GM19023 (cell line): ENCODE measurements around the gene DCAF7.

Experiments used
- ATAC-seq: cut with Tn5 transposase; IDR thresholded peaks from one replicate; pipeline ENCODE4 v1.9.1; 2021; ENCODE audit warnings: mild to moderate bottlenecking, moderate library complexity; ENCODE audit not compliant: unreplicated experiment

Gene DCAF7

DNA sequence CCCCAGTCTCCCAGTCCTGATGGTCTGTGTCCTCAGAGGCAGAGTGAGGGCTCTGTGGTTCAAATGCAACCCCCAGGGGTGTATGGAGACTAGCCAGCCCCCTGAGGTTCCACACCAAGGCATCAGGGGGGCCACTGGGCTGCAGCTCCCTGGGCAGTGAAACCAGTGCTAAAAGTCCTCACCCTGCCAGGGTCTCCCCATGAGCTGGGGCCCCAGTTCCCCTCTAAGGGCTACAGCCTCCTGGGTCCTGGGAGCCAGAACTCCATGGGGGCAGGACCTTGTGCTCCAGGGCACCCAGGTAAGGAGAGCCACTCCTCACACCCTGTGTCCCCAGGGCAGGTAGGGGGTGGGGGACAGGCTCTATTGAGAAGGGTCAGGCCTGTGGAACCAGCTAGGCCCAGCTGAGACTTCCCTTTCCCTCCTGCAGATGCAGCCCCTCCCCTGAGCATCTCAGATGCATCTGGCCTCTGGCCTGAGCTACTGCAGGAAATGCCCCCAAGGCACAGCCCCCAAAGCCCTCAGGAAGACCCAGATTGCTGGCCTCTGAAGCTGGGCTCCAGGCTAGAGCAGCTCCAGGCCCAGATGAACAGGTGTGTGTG lies 6.4 kb upstream of the DCAF7 start:
- no peak for ATAC-seq

DNA sequence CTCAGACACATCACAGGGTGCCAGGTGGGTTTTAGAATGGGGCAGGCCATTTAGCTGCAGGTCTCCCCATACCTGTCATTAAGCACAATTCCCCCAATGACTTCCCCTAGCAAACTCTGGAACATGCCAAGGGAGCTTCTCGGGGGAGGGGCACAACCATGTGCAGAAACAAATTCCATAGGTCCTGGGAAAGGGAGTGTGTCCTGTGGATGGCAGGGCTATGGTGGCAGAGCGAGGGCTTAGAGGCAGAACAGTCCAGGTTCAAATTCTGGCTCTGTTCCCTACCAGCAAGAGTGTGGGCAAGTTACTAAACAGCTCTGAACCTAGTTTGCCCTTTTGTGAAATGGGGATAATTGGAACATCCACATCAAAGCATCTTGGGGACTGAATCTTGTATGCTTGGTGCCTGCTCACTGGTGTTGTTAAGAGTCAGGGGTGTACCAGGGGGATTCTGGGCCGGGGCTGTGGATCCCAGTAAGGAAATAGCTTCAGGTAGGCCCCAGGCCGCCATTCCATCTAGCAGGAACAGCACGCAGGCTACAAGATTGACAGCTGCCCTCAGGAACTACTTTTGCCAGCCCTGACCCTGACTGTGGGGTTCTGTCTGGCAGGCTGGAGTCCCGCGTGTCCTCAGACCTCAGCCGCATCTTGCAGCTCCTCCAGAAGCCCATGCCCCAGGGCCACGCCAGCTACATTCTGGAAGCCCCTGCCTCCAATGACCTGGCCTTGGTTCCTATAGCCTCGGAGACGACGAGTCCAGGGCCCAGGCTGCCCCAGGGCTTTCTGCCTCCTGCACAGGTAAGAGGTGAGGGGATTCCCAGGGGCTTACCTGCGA lies 5.6 kb upstream of the DCAF7 start:
- no peak for ATAC-seq

DNA sequence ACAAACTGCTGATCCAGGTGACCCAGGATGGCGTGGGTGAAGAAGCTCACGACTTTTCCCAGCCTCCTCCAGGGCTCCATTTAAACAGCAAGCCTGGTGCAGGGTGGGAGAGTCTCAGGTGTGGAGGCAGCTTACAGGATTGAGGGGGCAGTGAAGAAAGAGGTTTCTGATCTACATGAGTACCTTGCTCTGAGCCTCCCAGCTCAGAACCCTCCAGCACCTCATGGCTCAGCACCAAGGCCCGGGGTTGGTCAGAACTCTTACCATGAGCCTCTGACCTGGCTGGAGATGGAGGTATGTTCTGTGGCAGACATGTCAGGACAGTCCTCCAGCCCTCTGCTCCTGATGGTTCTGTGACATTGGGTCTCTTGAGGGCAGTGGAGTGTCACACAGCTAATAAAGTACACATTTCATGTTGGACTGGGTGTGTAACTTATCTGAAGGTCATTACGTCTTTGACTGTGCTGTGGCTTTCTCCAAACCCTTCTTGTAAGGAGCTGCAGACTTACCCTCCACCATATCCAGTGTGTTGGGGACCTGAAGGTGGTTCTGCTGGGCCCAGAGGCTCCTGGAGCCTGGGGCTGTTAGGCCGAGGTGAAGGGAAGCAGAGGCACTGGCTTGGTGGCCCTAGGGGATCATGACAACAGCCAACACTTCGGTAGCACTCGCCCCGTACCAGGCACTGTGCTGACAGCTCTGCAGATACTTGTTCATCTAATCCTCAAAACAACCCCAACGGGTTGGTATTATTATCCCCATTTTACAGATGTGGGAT lies 3.8 kb upstream of the DCAF7 start:
- no peak for ATAC-seq

DNA sequence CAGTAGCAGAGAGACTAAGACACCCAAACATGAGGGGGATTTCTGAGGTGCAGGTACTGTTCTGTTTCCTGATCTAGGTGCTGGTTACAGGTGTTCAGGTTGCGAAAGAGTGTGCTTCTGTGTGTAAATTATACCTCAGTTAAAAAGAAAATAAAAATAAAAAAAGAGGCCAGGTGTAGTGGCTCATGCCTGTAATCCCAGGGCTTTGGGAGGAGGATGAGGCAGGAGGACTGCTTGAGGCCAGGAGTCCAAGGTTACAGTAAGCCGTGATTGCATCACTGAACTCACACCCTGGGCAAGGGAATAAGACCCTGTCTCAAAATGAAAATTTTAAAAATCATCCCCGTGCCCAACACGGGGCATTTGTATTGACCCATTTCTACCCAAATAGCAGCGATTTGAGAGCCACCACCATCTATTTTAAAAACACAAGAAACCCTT lies 3.2 kb upstream of the DCAF7 start:
- no peak for ATAC-seq

DNA sequence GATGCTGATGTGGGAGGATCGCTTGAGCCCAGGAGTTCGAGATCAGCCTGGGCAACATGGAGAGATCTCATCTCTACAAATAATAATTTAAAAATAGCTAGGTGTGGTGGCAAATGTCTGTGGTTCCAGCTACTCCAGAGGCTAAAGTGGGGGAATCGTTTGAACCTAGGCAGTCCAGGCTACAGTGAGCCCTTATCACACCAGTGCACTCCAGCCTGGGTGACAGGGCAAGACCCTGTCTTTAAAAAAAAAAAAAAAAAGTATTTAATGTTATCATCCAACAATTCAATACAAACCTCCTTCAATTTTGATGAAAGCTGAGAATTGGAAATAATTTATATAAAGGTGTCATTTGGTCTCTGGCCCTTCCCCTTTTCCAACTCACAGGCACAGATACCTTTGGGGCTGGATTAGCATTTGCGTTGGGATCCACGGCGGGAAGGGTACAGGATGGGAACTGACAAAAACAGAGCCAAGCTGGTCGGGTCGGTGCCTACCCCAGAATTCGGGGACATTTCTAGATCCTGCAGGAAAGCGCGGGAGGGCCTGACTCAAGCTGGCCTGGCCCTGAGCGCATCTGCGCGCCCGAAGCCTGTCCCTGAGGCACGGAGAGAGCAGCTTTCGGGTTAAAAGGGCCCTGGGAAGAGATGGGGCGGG lies 860 bp upstream of the DCAF7 start:
- ATAC-seq = peak; percentile 16

DNA sequence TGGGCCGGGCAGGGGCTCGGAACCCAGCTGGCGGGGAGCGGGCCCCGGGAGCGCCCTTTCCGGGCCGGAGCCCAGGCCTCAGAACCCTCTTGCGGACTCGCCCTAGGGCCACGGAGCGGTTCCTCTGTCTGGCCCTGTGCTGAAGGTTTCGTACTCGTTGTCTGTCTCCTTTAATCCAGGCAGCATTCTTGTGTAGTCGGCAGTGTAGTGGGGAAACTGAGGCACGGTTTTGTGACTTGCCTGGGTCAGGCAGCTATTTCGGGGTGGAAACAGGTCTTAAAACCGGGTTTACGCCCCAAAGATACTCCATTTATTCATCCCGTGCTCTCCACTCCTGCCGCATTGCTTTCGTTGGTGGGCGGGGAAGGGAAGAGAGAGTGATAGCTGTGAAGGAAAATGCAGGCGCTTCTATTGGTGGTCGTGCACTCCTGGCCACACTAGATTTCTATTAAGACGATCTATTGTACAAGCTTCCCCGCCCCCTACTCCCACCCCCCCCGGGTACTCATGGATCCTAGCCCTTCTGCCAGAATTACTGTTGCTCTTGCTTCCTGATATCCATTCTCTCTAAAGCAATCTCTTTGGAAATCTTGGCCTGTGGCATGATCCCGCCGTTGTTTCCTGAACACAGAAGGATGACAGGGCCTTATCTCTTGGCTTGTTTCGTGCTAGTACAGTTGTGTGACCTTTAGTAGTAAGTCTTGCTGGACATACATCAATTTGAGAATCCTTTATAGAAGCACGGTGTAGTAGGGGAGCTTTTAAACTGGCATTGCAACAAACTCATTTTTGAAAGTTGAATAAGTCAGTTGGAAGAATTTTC lies 751 bp downstream of the DCAF7 start:
- ATAC-seq = peak; percentile 1

DNA sequence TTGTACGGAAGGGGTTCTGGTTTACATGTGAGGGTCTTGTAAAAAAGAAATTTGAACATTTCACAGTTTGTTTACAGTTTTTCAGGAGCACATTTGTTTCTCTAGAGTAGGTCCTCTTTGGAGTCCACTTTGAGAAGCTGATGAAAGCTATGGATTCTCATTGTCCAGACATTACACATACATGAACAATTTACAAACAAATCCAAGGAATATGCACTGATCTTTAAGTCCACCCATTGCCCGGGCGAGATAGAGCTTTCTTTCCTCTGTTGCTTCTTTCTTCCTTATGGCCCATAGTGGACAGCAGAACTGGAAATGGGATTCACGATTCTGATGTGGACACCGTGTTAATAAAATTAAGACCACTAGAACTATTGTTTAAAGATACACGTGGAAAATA lies 1.9 kb downstream of the DCAF7 start:
- no peak for ATAC-seq

DNA sequence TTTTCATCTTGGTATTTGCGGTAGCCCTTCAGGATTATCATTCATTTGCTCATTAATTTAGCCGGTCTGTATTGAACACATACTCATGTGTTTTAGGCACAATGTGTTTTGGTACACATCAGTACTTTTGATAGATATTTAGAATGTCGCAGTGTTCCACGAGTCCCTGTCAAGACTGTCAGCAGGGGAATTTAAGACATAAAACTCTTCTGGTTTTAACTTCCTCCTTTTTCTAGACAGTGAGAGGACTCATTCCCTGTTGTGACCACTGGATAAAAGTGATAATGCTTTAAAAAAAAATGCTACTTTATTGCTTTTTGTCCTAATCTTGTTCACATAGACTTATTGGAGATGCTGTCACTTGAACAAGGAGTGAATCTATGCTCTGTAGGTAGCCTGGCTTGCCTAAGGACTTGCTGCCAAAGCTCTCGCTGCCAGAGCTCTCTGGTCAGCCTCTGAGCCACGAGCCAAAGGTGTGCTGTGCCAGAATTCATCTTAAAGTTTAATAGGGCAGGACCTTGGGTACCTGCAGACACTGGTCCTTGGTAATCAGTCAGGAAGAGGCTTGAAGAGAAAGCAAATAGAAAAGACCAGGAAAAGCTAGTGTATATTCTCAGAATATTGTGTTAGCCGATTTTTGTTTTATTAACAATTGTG lies 5.4 kb downstream of the DCAF7 start:
- ATAC-seq = no peak

DNA sequence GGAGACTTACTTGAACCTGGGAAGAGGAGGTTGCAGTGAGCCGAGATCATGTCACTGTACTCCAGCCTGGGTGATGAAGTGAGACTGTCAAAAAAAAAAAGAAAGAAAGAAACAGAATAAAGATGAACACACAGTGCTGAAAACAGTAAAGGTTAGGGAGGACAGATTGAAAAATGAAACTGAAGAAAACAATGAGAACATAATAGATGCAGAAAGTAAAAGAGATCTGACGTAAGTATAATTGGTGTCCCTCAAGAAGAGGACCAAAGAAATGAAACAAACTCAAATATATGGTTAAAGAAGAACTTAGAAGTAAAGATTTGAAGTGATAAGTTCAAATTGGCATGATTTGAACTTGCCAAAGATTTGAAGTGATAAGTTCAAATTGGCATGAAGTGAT lies 7.1 kb downstream of the DCAF7 start:
- no peak for ATAC-seq

DNA sequence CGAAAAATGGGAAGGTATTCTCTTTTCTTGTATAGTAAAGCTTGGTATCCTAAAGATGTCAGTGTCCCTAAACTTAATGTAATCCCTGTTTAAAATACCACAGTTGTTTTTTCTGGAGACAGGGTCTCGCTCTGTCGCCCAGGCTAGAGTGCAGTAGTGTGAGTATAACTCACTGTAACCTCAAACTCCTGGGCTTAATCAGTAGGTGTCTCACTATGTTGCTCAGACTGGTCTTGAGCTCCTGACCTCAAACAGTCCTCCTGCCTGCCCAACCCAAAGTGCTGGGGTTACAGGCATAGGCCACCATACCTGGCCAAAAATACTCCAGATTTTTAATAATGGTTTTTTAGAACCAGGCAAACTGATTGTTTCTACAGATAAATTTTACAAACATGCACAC lies 8.2 kb downstream of the DCAF7 start:
- no peak for ATAC-seq

DNA sequence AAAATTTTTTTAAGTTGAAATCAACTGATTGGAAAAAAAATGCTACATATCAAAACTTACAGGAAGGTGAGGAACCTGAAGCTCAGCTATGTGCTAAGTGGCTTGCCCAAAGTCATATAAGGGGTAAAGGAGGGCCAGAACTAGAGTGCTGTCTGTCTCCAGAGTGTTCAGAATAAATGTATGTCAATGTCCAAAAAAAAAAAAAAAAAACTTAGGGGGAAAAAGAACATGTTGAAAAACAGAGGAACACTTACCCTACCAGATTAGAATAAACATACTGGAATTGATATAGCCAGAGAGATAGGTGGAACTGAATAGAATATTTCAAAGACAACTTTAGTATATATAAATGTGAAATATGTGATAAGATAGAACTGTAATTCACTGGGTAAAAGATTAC lies 11.5 kb downstream of the DCAF7 start:
- no peak for ATAC-seq

DNA sequence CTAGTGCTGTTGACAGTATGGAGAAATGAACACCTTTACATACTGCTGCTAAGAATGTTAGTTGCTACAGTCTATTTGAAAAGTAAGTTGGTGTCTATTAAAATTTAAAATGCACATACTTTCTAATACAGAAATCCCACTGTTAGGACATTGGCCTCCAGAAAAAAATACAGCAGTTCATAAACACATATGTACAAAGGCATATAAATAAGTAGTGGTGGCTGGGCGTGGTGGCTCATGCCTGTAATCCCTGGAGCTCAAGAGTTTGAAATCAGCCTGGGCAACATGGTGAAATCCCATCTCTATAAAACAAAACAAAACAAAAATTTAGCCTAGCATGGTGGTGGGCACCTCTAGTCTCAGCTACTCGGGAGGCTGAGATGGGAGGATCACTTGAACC lies 13.1 kb downstream of the DCAF7 start:
- ATAC-seq = no peak

DNA sequence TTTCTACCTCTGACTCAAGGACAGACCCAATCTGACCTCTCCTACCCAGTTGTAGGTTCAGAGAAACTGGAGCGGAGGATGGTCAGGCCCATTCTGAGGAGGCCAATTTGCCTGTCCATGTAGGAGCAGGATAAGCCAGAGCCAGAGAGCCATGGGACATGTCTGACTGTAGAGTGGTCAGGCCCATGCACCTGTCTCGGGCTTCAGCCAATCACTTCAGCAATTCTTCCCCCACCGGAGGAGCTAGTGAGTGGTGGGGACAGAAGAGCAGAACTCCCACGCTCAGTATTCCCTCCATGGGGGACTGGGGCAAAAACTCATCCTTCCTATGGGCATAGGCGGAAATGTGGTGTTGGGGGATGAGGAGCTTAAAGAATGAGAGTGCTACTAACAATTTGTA lies 14.3 kb downstream of the DCAF7 start:
- ATAC-seq = no peak

DNA sequence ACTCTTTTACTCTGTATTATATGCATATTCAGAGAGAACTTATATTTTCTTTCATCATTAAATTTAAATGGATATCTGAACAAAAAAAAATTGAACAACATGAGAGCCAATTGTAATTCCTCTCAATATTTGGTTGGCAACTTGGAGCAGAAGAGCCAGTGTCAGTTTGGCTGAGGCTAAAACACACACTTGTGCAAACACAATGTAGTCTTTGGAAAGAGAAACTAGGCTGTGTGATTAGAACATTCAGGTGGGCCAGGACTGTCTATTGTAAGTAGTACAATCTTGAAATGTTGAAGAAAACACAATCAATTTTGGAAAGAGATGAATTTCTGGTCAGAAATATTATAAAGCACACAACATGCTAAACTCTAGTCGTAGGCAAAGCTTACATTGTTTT lies 17.0 kb downstream of the DCAF7 start:
- no peak for ATAC-seq

DNA sequence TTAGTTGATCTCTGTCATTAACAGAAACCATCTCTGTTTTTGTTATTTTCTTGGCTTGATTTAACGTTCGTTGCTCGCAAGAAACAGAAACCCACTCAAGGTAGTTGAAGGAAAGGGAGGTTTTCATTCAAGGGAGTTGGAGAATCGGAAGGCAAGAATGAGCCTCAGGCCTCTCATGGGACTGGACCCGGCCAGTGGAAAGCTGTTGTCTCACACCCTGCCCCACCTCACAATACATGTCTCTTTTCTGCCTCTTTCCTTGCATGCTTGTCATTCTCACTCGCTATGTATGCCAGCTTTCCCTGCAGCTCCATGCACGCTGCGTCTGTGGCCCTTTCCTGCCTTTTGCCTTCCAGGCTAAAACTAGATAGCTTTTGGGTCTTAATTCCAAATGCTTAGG lies 18.3 kb downstream of the DCAF7 start:
- ATAC-seq = no peak

DNA sequence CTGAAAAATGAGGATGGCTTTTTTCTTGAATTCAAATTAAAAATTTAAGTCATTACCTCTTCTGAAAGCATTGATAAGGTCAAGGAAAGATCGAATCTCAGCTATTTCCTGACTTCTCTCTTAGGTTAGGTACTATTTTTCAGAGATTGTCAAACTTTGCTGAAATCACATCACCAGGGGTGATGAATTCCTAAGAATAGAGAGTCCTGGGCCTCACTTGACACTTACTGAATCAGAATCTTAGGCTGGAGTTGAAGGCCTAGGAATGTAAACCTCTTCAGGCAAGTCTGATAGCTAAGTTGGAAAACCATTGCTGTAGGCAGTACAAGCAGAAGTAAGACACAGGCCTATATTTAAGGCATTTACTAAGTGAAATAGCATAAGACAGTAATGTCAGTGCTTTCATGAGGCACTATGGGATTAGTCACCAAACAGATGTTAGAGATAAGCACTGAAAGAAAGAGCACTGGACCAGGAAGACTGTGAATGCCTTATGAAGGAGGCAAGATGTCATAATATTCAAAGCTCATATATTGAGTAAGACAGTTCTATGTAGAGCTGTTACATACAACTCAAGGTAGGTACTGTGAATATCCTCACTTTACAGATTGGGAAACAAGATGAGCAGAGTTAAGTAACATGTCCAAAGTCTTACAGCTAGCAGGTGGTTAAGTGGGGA lies 21.5 kb downstream of the DCAF7 start:
- ATAC-seq = no peak

DNA sequence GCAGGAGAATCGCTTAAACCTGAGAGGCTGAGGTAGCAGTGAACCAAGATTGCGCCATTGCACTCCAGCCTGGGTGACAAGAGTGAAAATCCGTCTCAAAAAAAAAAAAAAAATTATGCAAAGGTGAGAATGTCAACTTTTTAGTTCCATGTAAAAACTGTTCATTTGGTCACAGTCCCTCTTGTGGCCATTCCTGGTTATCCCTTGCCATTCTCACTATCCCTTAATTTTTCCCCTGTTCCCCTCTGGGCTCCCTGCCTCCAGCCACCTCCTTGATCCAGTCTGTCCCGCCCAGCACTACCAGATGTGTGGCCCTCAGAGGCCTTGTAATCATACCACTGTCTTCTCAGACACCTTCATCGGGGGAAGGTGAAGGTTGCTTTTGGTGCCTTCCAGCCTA lies 23.4 kb downstream of the DCAF7 start:
- no peak for ATAC-seq

DNA sequence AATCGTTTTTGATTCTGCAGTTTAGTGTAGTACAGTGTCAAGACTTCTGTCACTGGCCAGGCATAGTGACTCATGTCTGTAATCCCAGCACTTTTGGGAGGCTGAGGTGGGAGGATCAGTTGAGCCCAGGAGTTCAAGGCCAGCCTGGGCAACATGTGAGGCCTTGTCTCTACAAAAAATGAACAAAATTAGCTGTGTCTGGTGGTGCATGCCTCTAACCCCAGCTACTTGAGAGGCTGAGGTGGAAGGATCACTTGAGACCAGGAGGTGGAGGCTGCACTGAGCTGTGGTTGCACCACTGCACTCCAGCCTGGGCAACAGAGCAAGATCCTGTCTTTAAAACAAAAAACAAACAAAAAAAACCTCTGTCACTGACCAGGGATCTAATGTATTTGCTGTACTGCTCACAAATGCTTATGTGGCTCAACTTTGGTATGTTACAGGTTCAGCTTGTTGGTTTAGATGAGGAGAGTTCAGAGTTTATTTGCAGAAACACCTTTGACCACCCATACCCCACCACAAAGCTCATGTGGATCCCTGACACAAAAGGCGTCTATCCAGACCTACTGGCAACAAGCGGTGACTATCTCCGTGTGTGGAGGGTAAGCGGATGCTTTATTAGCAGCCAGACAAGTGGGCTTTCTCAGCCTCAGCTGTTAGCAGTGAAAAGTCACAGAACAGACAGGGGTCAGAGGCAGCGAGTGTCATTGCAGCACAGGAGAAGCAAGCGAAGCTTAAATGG lies 27.9 kb downstream of the DCAF7 start:
- no peak for ATAC-seq

DNA sequence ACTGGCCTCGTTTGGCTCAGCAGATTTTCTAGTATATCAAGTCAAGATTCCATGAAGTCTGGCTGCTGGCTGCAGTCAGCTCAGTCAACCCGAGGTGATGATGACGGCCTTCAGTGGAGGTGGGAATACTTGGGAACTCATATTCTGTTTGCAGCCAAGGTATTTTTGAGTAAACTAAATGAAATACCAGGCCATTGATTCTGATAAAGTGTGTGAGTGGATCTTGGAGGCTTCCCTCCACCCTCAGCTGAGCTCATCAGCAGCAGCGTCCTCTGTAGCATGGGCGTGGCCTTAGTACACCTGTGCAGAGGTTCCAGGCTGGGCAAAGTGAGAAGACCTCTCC lies 28.5 kb downstream of the DCAF7 start:
- ATAC-seq = no peak
